ENCODE results near the gene USP2.
A peak's percentile ranks its signal among the peaks of the same experiment; 100 is the strongest.

USP2 gene

GRCh38 chr11:119375337-119376196 lies 5.9 kb downstream of the USP2 start:
- no peak for DNase-seq

GRCh38 chr11:119374632-119375336 lies 6.7 kb downstream of the USP2 start:
- DNase-seq = no peak

DNA sequence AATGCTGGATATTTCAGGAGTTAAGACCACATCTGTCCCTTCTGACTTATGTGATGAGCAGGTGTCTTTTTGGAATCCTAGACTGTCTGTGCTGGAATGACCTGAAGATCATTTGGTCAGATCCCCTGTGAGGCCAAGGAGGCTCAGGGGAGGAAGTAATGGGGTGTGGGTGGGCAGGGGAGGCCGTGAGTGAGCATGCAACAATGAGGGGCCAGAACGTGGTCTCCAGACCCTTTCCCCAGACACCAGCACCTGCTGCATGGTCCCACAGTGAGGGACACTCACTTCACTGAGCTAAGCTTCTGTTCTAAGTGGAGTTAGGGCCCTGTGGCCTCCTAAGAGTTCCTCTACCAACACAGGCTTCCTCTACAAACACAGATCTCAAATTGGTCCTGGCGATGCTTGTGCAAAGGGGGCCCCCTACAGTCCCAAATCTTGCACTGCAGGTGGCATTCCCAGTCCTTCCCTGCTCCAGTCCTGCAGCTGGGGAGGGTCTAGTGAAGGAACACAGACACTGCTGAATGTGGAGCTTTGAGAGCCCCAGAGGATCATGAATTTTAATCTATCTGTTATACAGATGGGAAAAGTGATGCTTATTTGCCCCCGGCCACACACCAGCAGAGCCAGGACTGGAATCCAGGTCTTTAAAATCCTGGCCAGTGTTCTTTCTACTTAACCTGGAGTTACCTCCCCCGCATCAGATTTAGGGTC lies 7.4 kb downstream of the USP2 start:
- DNase-seq = peak; percentile 58

- no peak for DNase-seq
Observed at GRCh38 chr11:119373059-119373920, 8.2 kb downstream of the USP2 start.

GRCh38 chr11:119372260-119373058 lies 9.0 kb downstream of the USP2 start:
- DNase-seq = no peak

- no peak for DNase-seq
Observed at GRCh38 chr11:119371778-119372182, 9.7 kb downstream of the USP2 start.

GRCh38 chr11:119371067-119371601 lies 10.4 kb downstream of the USP2 start:
- DNase-seq = no peak

DNA sequence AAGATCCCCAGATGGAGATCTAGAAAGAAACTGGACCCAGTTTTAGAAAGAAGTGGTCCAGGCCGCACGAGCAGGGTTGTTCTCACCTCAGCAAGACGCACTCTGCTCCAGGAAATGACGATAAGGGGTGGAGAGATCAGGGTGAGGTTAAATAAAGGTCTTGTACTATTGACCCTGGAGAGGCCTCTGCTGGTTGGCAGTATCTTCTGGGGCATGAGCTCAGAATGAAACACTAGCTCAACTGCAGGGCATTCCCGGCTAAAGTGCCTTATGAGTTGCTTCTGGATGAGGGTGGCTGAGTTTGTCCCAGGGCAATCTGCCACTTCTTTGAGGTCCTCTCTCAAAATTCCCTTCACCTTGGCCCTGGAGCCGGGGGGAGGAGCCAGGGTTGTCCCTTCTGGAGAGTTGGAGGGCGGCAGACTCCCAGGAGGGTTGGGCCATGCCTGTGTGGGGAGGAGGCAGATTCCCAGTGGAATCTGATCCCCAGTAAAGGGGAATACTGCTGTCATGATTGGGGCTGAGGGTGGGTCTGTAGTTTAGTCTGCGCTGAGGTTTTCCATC lies 10.9 kb downstream of the USP2 start:
- peak; percentile 32 for DNase-seq

DNA sequence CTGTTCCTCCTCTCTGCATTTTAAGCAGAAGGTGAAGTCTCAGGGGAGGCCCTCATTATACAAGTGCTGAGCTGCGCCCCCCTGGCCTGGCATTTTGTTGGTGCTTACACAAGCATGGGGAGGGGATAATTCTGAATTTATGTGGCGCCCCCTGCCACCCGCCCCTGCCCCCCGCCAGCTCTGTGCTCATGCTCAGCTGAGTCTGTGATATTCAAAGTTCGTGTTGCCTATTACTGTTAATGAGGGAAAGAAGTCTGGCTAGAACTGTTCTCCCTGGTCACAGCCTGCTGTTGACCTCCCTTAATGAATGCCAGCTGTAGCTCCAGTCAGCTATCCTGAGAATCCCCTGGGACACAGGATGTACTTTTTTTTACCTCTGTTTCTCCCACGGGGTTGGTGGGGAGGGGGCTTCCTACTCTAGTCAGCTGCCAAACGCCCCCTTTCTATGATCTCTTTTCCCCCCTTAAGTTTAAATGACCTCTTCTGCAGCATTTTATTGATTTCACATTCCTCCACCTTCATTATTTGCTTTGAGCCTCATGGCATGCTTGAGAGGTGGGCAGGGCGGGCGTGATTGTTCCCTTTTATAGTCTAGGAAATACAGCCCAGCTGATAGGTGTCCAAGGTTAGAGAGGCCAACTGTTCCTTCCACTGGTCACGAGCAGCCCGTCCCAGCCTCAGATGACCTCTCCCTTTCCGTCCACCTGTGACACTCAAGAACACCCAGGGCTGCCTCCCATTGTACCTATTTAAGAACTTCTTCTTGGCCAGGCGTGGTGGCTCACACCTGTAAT lies 12.2 kb downstream of the USP2 start:
- no peak for DNase-seq

GRCh38 chr11:119368121-119369034 lies 13.1 kb downstream of the USP2 start:
- no peak for DNase-seq

GRCh38 chr11:119367661-119368120 lies 13.8 kb downstream of the USP2 start:
- DNase-seq = no peak

- no peak for DNase-seq
Observed at GRCh38 chr11:119366690-119367620, 14.5 kb downstream of the USP2 start.

DNA sequence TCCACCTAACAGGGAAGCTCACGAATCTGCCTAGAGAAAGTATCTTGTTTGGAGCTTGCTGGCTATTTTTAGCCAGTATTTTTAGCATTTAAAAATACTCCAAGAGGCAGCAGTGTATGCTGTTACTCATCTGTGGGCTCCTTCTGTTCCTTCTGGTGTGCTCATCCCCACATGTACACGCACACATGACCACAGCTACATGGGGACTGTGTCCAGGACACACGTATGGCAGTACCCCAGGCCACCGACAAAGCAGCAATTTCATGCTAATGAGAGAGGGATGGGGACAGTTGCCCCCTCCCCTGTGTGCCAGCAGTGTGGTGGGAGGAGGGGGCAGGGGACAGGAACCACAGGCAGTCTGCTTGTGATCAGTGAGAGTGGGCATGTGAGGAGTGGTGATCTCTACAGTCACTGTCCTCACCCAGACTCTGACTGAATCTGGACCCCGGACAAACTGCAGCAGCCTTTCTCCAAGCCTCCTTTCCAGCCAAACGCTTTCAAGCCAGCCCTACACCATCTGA lies 16.4 kb downstream of the USP2 start:
- no peak for DNase-seq

DNA sequence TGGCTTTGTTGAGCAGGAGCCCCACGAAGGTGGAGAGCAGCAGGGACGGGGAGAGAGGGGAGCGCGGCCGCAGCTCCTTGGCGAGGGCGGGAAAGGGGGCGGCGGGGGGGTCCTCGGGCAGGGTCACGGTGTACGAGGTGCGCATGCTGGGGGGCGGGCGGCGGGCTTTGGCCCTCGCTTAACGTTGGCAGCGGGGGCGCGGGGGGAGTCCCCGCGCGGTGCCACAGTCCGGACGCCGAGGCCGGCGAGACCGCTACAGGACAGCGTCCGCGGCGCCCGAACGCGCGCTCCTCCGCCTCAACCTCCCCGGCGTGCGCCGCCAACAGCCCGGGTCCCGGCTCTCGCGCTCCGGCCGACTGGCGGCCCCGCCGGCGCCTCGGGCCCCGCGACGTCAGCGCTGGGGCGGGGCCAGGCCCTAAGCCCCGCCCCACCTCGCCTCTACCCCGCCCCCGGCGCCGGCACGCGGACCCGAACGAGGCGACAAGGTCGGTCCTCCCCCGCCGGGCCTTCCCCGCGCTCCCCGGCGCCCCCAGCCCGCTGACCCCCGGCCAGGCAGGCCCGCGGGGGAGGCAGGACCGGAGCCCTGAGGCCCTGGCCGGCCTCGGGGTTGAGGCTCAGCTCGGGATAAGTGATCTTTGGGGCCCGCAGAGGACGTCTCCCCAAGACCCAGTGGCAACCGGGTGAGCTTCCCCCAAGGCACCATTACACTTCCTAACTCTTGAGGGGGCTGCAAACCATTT lies 17.5 kb downstream of the USP2 start:
- DNase-seq = peak; percentile 65

- DNase-seq = no peak
Observed at GRCh38 chr11:119363081-119363850, 18.2 kb downstream of the USP2 start.

DNA sequence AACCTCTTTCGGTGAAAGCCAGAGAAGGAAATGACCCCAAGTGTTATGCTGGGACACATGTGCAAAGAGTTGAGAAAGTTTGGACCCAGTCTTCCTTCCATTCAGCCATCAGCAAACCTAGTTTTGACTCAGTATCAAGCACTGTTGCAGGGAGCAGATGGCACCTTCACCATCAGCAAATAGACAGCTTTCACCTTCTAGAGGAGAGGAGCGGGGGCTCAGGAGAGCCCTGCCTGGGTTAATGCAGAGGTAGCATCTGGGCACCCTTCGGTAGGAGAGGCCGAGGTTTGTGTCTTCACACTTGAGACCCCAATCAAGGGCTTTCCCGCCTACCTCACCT lies 18.8 kb downstream of the USP2 start:
- DNase-seq = no peak
